IMR-90 (cell line): ENCODE results near the gene SESN3.

Experiments used
- BHLHE40 ChIP-seq: fragments of 150-350 bp; IDR thresholded peaks from 2 replicates; pipeline ENCODE4 v1.6.1; 2016; ENCODE audit warnings: mild to moderate bottlenecking, low read depth, low read length
- MAZ ChIP-seq: IDR thresholded peaks from 2 replicates; pipeline ENCODE4 v1.6.1; 2012; ENCODE audit warnings: low read depth, mild to moderate bottlenecking, low read length, improper control_type of control experiment, moderate library complexity, borderline replicate concordance
- POLR2A ChIP-seq: IDR thresholded peaks from 2 replicates; pipeline ENCODE4 v1.6.1; 2012; ENCODE audit warnings: mild to moderate bottlenecking, low read depth, low read length
- RFX5 ChIP-seq: IDR thresholded peaks from 2 replicates; pipeline ENCODE4 v1.8.0; 2012; ENCODE audit warnings: low read depth, mild to moderate bottlenecking, low read length, moderate library complexity
- USF2 ChIP-seq: fragments of 150-350 bp; IDR thresholded peaks from 2 replicates; pipeline ENCODE4 v1.6.1; 2017; ENCODE audit warnings: mild to moderate bottlenecking, antibody characterized with exemption, low read length, low read depth
- TF ChIP-seq, protein P1 (sequence below): conservative IDR thresholded peaks from 2 replicates; pipeline ENCODE4 v1.5.1; 2012; ENCODE audit warnings: mild to moderate bottlenecking, low read depth, low read length, improper control_type of control experiment

DNA sequence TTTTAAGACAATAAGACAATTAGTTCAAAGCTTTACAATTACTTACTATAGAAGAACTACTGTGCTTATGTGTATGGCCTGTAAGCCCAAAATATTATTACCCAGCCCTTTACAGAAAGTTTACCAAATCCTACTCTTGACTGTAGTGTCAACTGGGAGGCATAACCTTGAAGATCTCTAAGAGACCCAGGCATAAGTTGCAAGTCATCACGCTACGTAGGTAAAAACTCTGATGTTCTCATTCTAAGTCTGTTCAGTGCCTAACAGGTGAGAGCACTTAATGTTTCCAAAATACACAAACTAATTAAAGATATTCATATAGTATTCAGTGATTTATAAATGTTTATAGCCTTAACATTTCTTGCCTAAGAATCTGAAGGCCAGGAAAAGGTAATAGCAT lies 12.9 kb downstream of the SESN3 start:
- TF ChIP-seq, protein P1, sequence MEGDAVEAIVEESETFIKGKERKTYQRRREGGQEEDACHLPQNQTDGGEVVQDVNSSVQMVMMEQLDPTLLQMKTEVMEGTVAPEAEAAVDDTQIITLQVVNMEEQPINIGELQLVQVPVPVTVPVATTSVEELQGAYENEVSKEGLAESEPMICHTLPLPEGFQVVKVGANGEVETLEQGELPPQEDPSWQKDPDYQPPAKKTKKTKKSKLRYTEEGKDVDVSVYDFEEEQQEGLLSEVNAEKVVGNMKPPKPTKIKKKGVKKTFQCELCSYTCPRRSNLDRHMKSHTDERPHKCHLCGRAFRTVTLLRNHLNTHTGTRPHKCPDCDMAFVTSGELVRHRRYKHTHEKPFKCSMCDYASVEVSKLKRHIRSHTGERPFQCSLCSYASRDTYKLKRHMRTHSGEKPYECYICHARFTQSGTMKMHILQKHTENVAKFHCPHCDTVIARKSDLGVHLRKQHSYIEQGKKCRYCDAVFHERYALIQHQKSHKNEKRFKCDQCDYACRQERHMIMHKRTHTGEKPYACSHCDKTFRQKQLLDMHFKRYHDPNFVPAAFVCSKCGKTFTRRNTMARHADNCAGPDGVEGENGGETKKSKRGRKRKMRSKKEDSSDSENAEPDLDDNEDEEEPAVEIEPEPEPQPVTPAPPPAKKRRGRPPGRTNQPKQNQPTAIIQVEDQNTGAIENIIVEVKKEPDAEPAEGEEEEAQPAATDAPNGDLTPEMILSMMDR = no peak
- no peak for TF ChIP-seq BHLHE40
- TF ChIP-seq RFX5 = no peak
- no peak for TF ChIP-seq USF2
- no peak for TF ChIP-seq POLR2A
- no peak for TF ChIP-seq MAZ
